OCI-LY1 (cell line): Measurements from ENCODE around the gene ARAP1.

Experiments
- H2AFZ ChIP-seq: fragments of 200-600 bp; sonication (generic), shearing (Covaris generic); 2 replicates; pipeline ENCODE4 v1.6.0; 2014; ENCODE audit warnings: antibody characterized with exemption, mild to moderate bottlenecking, low read length
- H3F3A ChIP-seq: fragments of 200-600 bp; sonication (generic), shearing (Covaris generic); 2 replicates; pipeline ENCODE4 v1.6.0; 2014; ENCODE audit warnings: mild to moderate bottlenecking, antibody characterized with exemption, low read length, moderate library complexity; ENCODE audit not compliant: insufficient read depth
- H3K27ac ChIP-seq: fragments of 200-600 bp; sonication (generic); 2 replicates; pipeline ENCODE4 v1.5.1; 2014; ENCODE audit warnings: low read length, mixed run types, mild to moderate bottlenecking, low read depth; ENCODE audit not compliant: poor library complexity, severe bottlenecking
- H3K27me3 ChIP-seq: fragments of 200-600 bp; sonication (generic); 2 replicates; pipeline ENCODE4 v1.6.0; 2014; ENCODE audit warnings: antibody characterized with exemption, mild to moderate bottlenecking, low read length, moderate library complexity; ENCODE audit not compliant: insufficient read depth
- H3K36me3 ChIP-seq: fragments of 200-600 bp; sonication (generic); 2 replicates; pipeline ENCODE4 v1.6.1; 2014; ENCODE audit warnings: mild to moderate bottlenecking, antibody characterized with exemption, low read length, moderate library complexity, mixed read lengths; ENCODE audit not compliant: insufficient read depth
- H3K4me1 ChIP-seq: fragments of 200-600 bp; sonication (generic); 2 replicates; pipeline ENCODE4 v1.5.1; 2014; ENCODE audit warnings: mild to moderate bottlenecking, low read length, moderate library complexity; ENCODE audit not compliant: insufficient read depth, severe bottlenecking
- H3K4me2 ChIP-seq: fragments of 200-600 bp; sonication (generic), shearing (Covaris generic); 2 replicates; pipeline ENCODE4 v1.6.1; 2014; ENCODE audit warnings: low read length
- H3K4me3 ChIP-seq: fragments of 200-600 bp; sonication (generic); 2 replicates; pipeline ENCODE4 v1.5.1; 2014; ENCODE audit warnings: low read length, low read depth, mild to moderate bottlenecking, mixed read lengths; ENCODE audit not compliant: poor library complexity, severe bottlenecking
- H3K79me2 ChIP-seq: fragments of 200-600 bp; shearing (Covaris generic); 2 replicates; pipeline ENCODE4 v1.6.1; 2016; ENCODE audit warnings: mixed run types, low read length, mixed read lengths; ENCODE audit not compliant: insufficient read depth
- H3K9ac ChIP-seq: fragments of 200-600 bp; sonication (generic), shearing (Covaris generic); 2 replicates; pipeline ENCODE4 v1.6.1; 2014; ENCODE audit warnings: mild to moderate bottlenecking, low read length, mixed read lengths
- H3K9me2 ChIP-seq: fragments of 200-600 bp; sonication (generic), shearing (Covaris generic); 2 replicates; pipeline ENCODE4 v1.6.1; 2014; ENCODE audit warnings: low read depth, mild to moderate bottlenecking, low read length, mixed read lengths
- H3K9me3 ChIP-seq: fragments of 200-600 bp; shearing (Covaris generic); 2 replicates; pipeline ENCODE4 v1.6.1; 2014; ENCODE audit warnings: low read length, mixed read lengths
- H4K20me1 ChIP-seq: fragments of 200-600 bp; sonication (generic), shearing (Covaris generic); 2 replicates; pipeline ENCODE4 v1.6.0; 2016; ENCODE audit warnings: mild to moderate bottlenecking, low read length; ENCODE audit not compliant: insufficient read depth
- EZH2 ChIP-seq: fragments of 200-600 bp; sonication (generic), shearing (Covaris generic); IDR thresholded peaks from 2 replicates; pipeline ENCODE4 v1.8.0; 2017; ENCODE audit warnings: borderline replicate concordance, mixed run types, mild to moderate bottlenecking, antibody characterized with exemption, low read length, moderate library complexity, mixed read lengths
- TF ChIP-seq, protein P1 (sequence below): fragments of 200-600 bp; sonication (generic), shearing (Covaris generic); IDR thresholded peaks from 2 replicates; pipeline ENCODE4 v1.5.1; 2017; ENCODE audit warnings: mild to moderate bottlenecking, antibody characterized with exemption, low read length, moderate library complexity, mixed read lengths

The ARAP1 gene

DNA sequence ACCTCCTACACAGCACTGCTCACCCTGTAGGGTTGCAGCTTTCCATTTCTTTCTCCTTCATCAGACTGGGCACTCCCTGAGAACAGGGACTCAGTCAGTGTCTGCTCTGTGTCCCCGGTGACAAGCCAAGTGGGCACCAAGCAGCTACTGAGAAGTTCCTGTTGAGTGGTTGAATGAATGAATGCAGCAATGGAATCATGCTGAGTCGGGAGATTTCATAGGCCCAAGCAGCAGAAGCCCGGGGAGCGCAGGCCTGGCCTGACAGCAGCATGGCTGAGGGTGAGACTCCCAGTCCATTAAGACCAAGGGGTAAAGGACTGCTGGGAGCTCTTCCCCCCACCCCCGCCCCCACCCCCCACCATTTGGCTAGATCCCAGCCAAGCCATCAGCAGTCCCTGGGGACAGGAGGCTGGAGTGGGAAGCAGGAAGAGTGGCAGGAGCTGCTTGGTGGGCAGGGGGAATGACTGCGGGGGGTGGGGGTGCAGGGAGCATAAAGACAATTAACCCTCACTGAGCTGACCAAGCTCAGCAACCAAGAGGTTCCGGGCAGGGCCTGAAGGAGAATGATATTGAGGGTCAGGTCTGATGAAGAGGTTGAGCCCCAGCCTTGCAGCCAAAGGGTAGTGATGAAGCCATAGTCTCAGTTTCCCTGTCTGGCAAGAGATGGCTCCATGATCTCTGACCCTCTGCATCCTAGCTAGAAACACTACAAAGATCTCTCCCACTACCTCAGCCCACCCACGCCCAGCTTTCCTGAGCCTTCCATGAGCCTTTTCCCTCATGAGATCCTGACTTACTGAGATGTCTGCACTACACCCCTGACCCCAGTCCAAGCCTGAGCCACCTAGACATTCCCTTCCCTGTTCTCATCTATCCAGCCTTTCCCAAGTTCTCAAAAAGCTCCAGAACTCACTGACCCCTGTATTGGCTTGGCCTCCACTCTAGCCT, 80.8 kb downstream of the ARAP1 start:
- Histone ChIP-seq H4K20me1 (no peaks in the 10 kb centered on the region), H3K79me2 (no peaks in the 10 kb centered on the region), H3K9me2 (no peaks in the 10 kb centered on the region), H2AFZ (no peak overlapping the region), H3K9me3 (peaks cover 10% of the 10 kb centered on the region; the same call in 1 of the 2 replicates), H3K27ac (no peak overlapping the region), H3K9ac (no peak overlapping the region), H3K27me3 (no peaks in the 10 kb centered on the region; the same call in 1 of the 2 replicates), H3K36me3 (no peaks in the 10 kb centered on the region), H3K4me3 (no peak overlapping the region), H3K4me1 (no peaks in the 10 kb centered on the region), H3F3A (no peaks in the 10 kb centered on the region), H3K4me2 (no peak overlapping the region)
- no peak for TF ChIP-seq EZH2
- TF ChIP-seq, protein P1, sequence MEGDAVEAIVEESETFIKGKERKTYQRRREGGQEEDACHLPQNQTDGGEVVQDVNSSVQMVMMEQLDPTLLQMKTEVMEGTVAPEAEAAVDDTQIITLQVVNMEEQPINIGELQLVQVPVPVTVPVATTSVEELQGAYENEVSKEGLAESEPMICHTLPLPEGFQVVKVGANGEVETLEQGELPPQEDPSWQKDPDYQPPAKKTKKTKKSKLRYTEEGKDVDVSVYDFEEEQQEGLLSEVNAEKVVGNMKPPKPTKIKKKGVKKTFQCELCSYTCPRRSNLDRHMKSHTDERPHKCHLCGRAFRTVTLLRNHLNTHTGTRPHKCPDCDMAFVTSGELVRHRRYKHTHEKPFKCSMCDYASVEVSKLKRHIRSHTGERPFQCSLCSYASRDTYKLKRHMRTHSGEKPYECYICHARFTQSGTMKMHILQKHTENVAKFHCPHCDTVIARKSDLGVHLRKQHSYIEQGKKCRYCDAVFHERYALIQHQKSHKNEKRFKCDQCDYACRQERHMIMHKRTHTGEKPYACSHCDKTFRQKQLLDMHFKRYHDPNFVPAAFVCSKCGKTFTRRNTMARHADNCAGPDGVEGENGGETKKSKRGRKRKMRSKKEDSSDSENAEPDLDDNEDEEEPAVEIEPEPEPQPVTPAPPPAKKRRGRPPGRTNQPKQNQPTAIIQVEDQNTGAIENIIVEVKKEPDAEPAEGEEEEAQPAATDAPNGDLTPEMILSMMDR, result no peak

- no peak overlapping the region for H3K4me3 ChIP-seq
- TF ChIP-seq, protein P1, result no peak
- no peak for TF ChIP-seq EZH2
- H3K27ac ChIP-seq, result no peak overlapping the region
These were observed 82.2 kb downstream of the ARAP1 start for GRCh38 chr11:72670041-72670440.

DNA sequence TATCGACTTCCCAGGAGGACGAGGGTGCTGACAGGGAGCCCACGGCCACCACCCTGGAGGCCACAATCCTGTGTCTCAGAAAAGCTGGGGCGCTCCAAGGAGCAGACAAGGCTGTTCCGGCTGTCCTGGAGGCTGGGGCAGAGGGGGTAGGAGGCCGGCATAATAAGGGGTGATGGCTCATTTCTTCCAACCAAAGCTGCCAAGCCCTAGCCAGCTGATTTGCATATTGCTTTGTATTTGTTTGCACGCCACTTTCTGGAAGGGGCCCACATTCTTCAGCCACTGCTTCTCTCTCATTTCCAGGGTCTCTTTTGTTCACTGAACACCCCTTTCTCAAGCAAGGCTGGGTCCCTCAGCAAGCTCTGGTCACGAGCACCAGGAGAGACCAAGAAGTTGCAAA, 82.7 kb downstream of the ARAP1 start:
- no peak overlapping the region for H2AFZ ChIP-seq
- H4K20me1 ChIP-seq, result no peaks in the 10 kb centered on the region
- H3K9me2 ChIP-seq, result no peaks in the 10 kb centered on the region
- peaks cover 10% of the 10 kb centered on the region; the same call in 1 of the 2 replicates for H3K9me3 ChIP-seq
- no peak overlapping the region for H3K9ac ChIP-seq
- H3K36me3 ChIP-seq, result no peaks in the 10 kb centered on the region
- no peak overlapping the region for H3K27ac ChIP-seq
- TF ChIP-seq, protein P1, result no peak
- TF ChIP-seq EZH2, result no peak
- H3K4me2 ChIP-seq, result no peak overlapping the region
- no peak overlapping the region for H3K4me3 ChIP-seq
- no peaks in the 10 kb centered on the region for H3F3A ChIP-seq
- H3K4me1 ChIP-seq, result no peaks in the 10 kb centered on the region
- H3K27me3 ChIP-seq, result no peaks in the 10 kb centered on the region; the same call in 1 of the 2 replicates
- H3K79me2 ChIP-seq, result no peaks in the 10 kb centered on the region

More at GRCh38 chr11:72670041-72670440, 82.2 kb downstream of the ARAP1 start:
- Histone ChIP-seq H3K4me2 (no peak overlapping the region), H3K9me3 (peaks cover 10% of the 10 kb centered on the region; the same call in 1 of the 2 replicates), H4K20me1 (no peaks in the 10 kb centered on the region), H3K4me1 (no peaks in the 10 kb centered on the region), H3K27me3 (no peaks in the 10 kb centered on the region; the same call in 1 of the 2 replicates), H3K9ac (no peak overlapping the region), H3K79me2 (no peaks in the 10 kb centered on the region), H3F3A (no peaks in the 10 kb centered on the region), H3K9me2 (no peaks in the 10 kb centered on the region), H3K36me3 (no peaks in the 10 kb centered on the region), H2AFZ (no peak overlapping the region)
